T-helper 9 cell (primary cell): ENCODE data around the gene FAM222B.

Experiments used
- DNase-seq: peaks from one replicate; pipeline ENCODE4 v3.0.0-alpha.2; 2020

The FAM222B gene

DNA sequence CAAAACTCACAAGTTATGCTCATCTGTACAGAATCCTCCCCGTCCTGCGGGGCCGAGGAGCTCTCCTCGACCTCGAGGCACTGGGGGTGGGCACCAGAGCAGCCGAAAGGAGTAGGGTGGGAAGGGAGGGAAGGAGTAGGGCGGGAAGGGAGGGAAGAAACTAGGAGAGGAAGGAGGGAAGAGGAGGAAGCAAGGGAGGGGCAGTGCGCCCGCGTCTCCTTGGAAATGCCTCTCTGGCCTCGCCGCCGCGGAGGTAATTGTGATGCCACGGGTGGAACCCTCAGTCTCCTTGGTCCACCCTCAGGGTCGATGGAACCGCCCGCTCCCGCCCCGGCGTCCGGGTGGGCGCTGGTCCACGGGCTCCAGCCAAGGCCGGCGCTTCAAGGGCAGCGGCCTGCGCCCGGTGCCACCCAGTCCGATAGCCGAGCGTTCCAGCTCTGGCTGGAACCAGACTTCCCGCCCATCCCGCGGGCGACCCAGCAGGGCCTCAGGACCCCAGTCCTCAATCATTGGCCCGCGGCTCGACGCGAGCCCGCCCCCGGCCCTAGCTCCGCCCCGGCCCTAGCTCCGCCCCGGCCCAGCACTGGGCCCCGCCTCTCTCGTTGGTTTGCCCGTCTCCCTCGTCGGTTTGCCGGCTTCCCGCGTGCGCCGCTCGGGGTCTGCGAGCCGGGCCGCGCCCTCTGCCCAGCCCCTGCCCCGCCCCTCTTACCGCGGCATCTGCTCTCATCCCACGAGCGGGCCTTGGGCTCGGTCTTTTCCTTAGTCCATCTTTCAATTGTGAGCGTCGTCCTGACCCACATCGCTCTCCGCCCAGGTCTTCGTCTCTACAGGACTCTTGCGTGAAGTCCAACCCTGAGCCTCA is 131.5 kb downstream of the FAM222B start:
- DNase-seq: peak; percentile 86

GRCh38 chr17:28707339-28707720 is 135.3 kb downstream of the FAM222B start:
- no peak for DNase-seq

DNA sequence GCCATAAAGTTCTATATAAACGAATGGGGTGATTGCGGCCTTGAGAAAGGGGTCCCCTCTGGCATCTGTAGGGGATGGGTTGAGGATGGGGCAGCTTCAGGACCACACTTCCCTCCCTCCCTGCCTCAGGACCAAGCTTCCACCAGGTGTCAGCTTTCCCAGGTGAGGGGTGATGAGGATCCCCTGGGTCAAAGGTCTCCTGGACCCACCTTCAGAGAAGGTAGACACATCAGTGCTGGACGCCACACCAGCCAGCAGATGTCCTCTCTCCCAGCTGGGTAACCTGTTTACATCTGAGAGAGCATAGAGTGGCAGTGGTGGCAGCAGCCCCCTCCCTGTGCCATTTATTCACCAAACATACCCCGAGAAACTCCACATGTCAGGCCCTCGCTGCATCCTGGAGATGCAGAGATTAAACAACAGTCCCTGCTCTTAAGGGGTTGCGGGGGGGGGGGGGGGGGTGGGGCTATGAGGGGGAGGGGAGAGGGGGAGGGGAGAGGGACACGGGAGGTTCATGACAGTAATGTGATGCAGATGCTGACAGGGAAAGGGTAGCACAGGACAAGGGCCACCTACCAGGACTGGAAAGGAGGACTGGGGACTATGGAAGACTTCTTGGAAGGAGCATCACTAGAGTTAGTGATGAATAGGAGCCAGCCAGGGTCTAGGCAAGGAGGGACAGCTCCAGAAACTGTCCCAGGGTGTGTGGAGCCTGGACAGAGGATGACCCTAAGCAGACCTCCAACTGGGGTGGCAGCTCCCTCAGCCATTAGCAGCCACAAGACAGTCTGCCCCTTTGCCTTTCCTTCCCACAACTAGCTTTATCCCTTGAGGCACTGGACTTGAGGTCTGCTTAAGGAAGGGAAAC is 135.9 kb downstream of the FAM222B start:
- DNase-seq: no peak
